ENCODE measurements around the gene SPAG17.

- TF ChIP-seq CTCF (IDR thresholded peaks at IDR 0.05) (no peak), POLR2A (IDR thresholded peaks at IDR 0.05) (no peak), POLR2AphosphoS5 (IDR thresholded peaks at IDR 0.05) (no peak)
These were observed 256.1 kb downstream of the SPAG17 start for GRCh38 chr1:117928881-117929342.

Data from sigmoid colon (tissue), 4 donors.